HG02759 (cell line): Measurements from ENCODE around the gene OVCH1.

ENCODE experiments used
- ATAC-seq: cut with Tn5 transposase; IDR thresholded peaks from one replicate; pipeline ENCODE4 v1.9.1; 2021; ENCODE audit warnings: mild to moderate bottlenecking, moderate library complexity; ENCODE audit not compliant: unreplicated experiment

OVCH1 gene, protein sequence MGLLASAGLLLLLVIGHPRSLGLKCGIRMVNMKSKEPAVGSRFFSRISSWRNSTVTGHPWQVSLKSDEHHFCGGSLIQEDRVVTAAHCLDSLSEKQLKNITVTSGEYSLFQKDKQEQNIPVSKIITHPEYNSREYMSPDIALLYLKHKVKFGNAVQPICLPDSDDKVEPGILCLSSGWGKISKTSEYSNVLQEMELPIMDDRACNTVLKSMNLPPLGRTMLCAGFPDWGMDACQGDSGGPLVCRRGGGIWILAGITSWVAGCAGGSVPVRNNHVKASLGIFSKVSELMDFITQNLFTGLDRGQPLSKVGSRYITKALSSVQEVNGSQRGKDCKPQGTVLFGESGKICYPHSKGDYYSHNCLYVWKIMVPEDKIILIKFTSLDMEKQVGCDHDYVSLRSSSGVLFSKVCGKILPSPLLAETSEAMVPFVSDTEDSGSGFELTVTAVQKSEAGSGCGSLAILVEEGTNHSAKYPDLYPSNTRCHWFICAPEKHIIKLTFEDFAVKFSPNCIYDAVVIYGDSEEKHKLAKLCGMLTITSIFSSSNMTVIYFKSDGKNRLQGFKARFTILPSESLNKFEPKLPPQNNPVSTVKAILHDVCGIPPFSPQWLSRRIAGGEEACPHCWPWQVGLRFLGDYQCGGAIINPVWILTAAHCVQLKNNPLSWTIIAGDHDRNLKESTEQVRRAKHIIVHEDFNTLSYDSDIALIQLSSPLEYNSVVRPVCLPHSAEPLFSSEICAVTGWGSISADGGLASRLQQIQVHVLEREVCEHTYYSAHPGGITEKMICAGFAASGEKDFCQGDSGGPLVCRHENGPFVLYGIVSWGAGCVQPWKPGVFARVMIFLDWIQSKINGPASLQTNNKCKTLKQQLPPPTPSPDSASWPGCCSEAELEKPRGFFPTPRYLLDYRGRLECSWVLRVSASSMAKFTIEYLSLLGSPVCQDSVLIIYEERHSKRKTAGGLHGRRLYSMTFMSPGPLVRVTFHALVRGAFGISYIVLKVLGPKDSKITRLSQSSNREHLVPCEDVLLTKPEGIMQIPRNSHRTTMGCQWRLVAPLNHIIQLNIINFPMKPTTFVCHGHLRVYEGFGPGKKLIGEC

DNA sequence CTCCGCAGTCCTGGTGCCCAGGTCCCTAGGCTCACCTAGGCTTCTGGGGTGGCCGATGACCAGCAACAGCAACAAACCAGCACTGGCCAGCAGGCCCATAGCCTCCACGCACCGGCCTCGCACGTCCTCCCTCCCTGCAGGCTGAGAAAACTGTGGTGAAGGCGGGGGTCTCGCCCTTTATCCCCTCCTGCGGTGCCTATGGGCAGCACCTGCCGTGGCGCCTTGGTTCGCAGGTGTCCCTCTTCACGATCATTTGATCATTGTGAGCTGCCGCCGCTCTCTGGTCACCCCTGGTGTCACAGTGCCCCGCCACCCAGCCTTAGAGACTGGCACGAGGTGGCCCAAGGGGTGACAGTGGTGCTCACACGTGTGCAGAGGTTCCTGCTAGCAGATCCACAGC lies at the start of gene OVCH1:
OVCH1 (minus strand) TSS at position 99 of the 400 bp plus-strand sequence; CDS start at position 99, 0 bp downstream.
- ATAC-seq, result no peak

DNA sequence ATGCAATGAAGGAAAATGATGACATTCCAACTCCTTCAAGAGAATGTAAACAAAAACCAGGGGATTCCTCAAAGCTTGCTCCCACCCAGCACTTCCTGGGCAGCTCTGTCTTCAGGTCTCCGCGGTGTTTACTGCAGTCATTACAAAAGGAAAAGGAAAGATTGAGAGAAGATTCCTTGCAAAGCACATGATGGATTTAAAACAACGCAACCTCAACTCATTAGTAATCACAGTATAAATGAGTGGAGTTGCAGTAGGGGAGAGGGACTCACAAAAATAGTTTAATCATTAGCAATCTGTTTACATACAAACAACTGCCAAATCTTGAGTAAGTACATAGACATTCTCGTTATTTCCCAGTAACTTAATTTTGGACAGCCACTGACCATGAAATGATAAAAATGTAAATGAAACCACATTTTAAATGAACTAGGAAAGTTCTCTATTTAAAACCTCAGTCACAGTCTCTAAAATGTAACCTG lies 49.7 kb upstream of the OVCH1 start:
- no peak for ATAC-seq

DNA sequence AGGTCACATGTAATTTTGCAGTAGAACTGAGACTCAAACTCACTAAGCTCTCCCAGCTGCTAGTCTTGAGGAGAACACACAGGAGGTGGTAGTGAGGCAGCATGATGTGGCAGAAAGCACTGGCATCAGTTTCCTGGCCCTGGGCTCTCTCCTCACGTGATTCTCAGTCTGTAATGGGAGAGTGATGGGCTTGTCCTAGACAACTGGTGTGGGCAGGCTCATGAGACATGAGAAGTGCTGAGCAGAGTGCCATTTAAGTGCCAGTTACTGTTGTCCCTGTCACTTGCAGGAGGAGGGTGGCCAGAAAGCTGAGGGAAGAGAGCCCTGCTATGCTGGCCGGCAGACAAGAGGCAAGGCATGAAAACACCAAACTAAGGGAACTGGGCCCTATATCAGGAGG lies 48.5 kb upstream of the OVCH1 start:
- ATAC-seq, result no peak

DNA sequence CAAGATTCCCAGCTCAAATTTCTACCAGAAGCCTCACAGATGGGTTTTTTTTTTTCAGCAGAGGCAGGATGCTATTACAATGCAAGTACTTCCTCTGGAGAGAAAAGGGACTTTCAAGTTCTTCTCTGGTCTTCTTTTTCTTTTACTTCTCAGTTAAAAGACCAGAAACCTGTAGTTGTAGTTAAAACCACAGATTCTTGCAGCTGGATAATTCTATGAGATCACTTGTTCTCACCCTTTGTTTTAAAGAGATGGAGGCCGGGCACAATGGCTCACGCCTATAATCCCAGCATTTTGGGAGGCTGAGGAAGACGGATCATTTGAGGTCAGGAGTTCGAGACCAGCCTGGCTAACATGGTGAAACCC lies 47.6 kb upstream of the OVCH1 start:
- peak; percentile 71 for ATAC-seq

DNA sequence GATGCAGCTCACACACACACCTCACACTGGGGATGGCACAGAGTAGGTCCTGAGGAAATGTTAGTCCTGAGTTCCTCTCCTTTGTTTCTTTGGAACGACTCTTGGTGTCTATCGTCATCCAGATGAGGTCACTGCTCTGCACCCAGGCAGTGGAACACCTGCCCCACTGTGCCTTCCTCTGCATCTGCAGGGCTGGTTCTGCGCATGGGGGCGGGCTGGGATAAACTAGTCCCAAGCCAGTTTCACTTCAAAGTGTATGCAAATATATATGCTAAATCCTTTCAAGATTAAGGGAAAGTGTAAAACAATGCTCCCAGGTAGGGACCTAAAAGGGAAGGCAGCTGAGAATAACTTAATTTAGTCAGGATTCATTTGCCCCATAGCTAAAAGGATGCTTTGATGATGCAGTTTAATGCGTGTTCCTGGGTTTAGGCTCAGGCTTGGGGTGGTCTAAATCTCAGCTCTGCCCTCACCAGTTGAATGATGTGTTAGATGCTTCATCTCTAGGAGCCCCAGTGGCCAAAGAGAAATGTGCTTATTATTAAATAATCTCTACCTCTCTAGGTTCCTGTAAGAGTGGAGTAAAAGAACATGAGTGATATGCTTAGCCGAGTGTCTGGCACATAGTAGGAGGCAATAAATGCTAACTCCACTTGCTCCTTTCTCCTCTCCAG lies 47.1 kb upstream of the OVCH1 start:
- peak; percentile 34 for ATAC-seq

DNA sequence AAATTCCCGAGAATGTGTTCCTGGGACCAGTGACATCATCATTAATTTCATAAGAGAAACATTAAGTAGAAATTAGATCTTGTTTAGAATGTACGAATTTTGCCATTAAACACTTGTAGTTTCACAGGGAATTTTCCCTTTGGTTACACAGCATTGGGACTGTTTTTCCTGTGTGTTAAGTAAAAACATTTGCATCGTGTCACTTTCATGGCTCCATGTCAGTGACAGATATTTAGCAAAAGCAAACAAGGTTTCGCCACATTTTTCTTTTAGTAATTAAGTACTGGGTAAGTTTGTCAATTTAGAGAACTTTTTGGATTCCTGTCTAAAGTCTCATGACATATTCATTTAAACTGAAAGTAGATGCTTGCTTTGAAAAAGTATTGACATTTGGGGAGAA lies 45.5 kb upstream of the OVCH1 start:
- no peak for ATAC-seq

DNA sequence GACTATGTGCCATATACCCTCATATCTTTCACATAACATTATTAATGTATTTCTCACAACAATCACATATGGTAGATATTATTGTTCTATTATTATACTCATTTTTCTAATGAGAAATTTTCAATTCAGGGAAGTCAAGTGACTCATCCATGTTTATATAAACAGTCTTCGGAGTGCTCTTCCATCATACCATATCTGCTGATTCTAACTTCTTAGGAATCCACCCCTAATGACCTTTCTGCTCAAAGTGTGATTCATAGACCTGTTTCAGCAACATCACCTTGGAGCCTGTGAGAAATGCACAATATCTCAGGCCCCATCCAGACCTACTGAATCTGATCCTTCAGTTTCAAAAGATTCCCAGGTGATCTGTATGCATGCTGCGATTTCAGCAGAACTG lies 39.8 kb upstream of the OVCH1 start:
- ATAC-seq, result no peak

DNA sequence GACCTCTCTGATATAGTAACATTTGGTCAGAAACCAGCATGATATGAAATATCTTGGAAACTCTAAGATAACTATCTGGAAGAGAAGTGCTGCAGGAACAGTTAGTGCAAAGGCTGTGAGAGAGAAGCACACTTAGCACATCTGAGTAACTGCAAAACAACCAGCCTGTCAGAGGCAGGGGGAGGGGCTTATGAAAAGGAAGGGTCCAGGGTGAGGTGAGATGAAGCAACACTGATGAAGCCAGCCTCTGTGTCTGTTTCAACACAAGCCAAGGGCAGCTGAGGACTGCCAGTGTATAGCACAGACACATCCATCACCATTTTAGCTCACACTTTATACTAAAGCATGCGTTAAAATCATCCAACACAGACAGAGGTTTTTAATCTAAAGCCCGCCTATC lies 37.4 kb upstream of the OVCH1 start:
- ATAC-seq, result no peak

DNA sequence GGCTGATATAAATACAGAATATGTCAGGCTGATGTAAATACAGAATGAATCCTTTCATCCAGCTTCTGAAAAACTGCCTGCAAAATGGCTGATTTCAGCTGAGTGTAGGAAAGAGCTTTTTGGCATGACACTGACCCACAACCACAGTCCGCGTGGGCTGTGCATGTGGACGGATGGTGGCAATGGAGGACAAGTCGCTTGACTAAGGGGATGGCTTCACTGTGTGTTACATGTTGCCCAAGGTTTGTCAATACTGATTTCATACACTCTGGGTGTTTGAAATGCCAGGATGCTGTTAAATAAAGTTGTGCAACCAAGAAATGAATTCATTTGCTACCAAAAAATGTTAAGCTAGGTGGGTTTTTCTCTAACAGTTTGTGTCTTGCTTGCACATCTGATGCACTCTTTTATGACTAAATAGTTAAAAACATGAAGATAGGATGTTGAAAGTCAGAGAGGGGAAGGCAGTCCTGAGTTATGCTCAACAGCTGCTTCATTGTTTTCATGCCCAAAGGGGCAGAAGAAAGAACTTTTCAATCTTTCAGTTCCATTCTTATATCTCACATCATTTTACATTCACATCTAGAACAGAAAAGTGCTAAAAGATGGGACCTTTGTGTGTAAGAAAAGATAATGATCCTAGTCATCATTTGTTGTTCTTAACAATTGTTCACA lies 36.5 kb upstream of the OVCH1 start:
- no peak for ATAC-seq

DNA sequence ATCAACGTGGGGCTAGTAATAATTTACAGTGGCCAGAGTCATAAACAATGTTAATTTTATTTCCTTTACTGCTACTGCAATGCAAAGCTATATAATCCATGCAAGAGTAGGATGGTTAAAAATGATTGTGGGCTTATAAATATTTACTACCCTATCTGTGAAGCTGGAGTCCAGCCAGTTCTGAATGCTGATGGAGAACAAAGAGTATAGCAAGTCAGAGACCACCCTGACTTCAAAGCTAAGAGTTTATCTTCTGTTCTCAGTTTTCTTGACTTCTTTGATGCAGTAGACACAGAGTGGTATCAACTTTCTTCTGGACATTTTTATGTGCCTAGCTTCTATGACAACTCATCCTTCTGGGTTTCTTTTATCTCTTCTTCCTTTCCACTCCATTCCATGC lies 34.0 kb upstream of the OVCH1 start:
- no peak for ATAC-seq

DNA sequence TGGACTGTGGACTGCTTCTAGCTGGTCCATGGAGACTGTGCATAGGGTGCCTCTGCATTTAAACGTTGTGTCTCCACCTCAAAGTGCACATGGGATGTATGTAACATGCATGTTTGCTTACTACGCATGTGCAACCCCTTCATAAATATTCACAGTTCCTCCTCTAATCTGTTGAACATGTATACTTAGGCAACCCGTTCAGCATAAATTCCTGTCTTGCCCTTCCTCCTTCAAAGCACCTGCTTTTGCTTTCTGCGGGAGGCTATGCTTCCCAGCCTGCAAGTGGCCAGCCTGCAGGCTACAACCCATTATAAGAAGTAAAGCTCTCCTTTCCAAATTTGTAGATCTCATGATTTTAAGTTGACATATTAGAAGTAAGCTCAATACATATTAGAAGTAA lies 33.0 kb upstream of the OVCH1 start:
- ATAC-seq, result no peak

DNA sequence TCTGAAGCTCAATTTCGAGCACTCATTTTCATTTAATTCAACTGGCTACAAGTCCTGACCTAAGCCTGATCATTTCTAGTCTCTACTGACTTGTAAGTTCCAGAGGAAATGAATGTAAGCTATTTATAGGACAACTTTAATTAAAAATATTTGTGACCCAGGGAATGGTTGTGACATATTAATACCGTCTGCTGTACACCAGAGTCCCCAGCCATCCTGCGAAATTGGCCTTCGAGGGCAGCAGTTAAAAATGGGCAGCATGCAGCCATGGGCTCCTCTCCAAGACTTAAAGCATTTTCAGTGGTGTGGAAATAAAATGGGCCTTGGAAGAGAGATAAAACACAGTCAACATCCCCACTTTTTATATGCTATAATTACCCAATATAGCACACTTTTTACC lies 30.7 kb upstream of the OVCH1 start:
- no peak for ATAC-seq

DNA sequence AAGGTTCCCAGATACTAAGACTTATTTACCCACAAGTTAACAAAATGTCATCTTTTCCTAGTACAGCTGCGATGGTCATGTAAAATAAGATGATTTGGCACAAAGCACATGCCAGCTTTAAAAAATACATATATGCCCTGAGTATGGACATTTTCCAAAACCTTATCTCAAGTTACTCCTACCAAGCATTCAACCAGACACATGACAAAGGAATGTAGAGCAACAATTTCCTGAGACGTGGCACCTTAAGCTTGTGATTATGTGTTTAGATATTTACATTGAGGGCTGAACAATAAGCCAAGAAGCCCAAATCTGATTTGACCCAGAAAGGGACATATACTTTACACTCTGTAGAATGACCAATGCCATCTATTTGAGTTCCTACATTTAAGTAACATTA lies 24.5 kb upstream of the OVCH1 start:
- ATAC-seq, result no peak

DNA sequence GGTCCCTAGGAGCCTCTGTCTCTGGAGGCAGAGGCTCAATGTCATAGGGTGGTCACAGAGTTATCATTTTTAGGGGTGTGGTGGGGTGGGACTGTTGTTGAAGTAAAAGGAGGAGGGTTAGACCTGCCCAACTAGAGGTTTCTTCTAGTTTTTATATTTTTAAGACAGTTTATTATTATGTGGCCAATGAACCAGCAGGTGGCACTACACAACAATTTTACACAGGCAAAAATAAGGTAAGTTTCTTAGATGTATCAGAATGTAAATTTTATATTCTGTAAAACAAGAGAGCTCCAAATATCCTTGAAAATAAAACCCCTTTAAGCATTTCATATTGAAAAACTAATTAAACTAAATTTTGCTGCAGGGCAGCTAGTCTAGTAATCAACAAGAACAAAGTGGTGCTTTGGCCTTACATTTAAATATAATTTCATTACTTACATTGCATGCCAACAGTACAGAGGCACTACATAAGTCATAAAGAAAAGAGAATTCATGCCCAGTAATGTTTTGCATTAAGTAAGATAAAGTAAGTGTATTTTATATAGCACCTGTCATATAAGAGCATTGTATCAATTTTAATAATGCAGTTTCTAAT lies 22.2 kb upstream of the OVCH1 start:
- ATAC-seq, result no peak

DNA sequence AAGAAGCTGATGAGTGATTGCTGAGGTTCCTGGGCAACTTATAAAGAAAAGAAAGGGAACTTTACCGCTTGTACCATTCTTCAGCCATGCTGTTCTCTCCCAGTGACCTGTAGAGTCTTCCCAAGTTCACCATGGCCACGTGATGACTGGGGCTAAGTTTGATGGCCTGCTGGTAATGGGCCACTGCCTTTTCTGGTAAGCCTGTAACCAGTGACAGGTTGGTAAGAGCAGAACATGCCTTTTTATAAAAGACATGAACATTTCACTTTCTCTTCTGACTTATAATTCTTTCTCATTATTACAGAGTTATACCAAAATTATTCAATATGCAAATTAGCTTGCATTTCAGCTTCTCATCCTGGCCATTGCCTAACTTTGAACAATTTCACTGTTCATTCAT lies 20.9 kb upstream of the OVCH1 start:
- ATAC-seq, result no peak

DNA sequence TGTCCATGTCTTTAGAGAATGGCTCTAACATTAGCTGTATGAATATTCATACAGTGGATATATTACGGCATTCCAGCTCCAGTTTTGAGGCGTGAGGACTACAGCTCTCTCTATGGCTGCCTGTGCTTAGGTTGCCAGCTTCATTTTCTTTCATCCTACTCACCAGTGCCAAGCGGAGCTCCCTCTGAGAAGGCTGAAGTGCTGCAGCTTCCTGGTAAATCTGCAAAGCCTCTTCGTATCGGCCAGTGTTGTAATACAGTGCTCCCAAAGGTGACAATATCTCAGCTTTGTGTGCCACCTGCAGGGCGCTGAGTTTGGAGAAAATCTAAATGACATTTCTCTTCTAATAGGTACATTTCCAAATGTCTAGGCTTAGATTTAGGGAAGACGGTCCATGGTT lies 19.8 kb upstream of the OVCH1 start:
- ATAC-seq, result no peak

DNA sequence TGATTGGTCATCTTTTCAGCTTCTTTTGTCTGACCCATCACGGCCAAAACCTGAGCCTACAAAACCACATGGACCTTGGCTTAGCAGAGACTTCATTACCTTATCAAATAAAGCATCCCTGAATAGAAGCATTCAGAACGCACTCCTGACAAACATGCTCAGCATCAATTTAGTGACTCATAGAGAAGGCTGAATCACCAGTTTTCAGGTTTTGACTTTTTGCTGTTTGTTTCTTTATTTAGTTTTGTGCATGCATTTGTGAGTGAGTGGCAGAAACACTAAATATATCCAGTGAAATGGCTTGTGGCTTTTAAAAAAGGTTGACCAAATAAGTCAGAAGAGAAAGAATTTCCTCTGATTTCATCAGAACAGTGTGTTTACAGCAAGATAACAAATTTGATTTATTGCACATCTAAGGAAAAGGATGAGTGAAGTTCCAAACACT lies 19.0 kb upstream of the OVCH1 start:
- no peak for ATAC-seq

DNA sequence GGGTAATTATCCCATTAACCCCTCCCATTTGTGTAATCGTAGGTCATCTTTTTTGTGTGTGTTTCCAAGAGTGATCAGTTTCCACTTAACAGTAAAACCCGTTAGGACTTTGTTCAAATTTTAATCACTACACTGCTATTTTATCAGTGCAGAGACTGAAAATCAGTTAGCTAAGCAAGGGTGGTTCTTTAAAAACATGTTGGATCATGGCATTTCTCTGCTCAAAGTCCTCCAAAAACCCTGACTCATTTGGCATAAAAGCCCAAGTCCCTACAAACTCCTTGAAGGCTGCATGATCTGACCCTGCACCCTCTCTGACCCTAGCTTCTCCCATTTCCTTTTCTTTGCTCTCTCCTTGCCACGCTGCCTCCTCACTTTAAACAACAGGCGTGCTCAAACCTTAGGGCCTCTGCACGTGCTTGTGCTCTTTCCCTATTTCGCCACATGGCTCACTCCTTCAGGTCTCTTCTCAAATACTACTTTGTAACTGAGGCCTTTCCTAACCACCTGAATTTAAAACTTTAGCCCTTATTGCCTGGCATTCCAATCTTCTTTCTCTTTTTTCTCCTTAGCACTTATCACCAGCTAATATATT lies 13.2 kb upstream of the OVCH1 start:
- no peak for ATAC-seq

DNA sequence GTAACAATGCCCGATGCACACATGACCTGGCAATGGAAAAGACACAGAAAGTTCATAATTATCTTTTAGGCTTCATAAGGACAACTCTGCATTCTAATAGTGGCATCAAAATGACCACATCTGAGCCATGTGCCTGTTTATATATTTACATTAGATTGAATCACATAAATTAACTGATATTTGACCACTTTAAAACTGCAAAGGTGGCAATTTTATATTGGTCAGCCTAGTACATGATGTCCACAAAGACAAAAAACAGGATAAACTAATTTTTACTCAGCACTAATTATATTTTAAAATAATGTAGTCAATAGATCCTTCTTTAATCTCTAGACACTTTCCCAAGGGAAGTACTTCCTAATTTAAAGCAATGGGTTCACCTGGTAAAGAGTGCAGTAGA lies 12.0 kb upstream of the OVCH1 start:
- no peak for ATAC-seq

DNA sequence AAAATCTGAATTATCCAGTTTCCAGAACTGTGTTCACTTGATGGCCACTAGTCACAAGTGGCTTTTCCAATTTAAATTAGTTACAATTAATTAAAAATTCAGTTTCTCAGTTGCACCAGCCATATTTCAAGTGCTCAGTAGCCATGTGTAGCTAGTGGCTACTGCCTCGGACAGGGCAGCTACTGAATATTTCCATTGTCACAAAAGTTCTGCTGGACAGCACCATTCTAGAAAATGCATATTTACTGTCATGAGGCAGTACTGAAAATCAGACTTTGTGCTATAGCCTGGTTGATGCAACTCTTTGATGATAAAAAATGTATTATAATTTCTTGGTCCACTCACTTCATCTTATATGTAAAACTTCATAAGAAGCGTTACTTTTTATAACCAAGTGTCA lies 11.5 kb upstream of the OVCH1 start:
- ATAC-seq, result no peak
